Skeletal muscle tissue (tissue), 4 donors: ENCODE results near the gene SIK3. TPM values are rescaled to one million over a fixed set of nuclear protein-coding genes. Genes with fewer than 3 reads are reported as not detected.
"Not testable (repeated sequence)": the region's sequence is repeated elsewhere in the genome, so short reads cannot be mapped to it uniquely, and the experiment has no call there.

Experiments used
- H3K27ac ChIP-seq: one replicate; pipeline ENCODE4 v1.7.0; 2013; ENCODE audit warnings: mild to moderate bottlenecking, low read depth, low read length, inconsistent platforms
- H3K27me3 ChIP-seq, 3 donors: one replicate each; pipeline ENCODE4 v1.7.0; 2013; ENCODE audit warnings: low read length in 3 of 3; ENCODE audit not compliant: control insufficient read depth in 3 of 3, insufficient read depth in 3 of 3
- H3K36me3 ChIP-seq, 3 donors: one replicate each; pipeline ENCODE4 v1.7.0; 2013; ENCODE audit warnings: low read length in 3 of 3; ENCODE audit not compliant: control insufficient read depth in 3 of 3, insufficient read depth in 3 of 3
- H3K4me1 ChIP-seq, 3 donors: one replicate each; pipeline ENCODE4 v1.7.0; 2013; ENCODE audit warnings: low read length in 3 of 3, mild to moderate bottlenecking in 3 of 3; ENCODE audit not compliant: control insufficient read depth in 3 of 3, insufficient read depth in 3 of 3
- H3K4me3 ChIP-seq, 3 donors: one replicate each; pipeline ENCODE4 v1.7.0; 2013; ENCODE audit warnings: low read length in 3 of 3
- H3K9ac ChIP-seq, 3 donors: one replicate each; pipeline ENCODE4 v1.7.0; 2013; ENCODE audit warnings: low read length in 3 of 3, mild to moderate bottlenecking in 3 of 3, moderate library complexity in 2 of 3, low read depth in 1 of 3
- H3K9me3 ChIP-seq, 3 donors: one replicate each; pipeline ENCODE4 v1.7.0; 2013; ENCODE audit warnings: low read length in 3 of 3; ENCODE audit not compliant: control insufficient read depth in 3 of 3
- total RNA-seq: library from RNA; depleted of rRNA; stranded (reverse); fragments of >200 nt; gene quantifications from one replicate; pipeline ENCODE4 v1.2.3, GENCODE V29; 2014
- donor health status: Osteomylitis.

Gene SIK3
- total RNA-seq, 1 donor from 2014 or later: 21.4 TPM

DNA sequence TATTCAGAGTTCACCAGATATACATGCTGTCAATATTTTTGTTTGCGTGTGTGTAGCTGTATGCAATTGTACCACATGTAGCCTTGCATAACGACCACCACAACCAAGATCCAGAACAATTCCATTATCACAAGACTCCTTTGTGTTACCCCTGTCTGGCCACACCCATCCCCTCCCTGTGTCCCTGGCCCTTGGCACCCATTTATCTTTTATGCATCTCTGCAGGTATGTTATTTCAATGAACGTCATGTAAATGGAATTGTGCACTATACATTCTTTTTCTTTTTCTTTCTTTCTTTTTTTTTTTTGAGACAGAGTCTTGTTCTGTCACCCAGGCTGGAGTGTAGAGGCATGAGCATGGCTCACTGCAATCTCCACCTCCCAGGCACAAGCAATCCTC is 36.2 kb upstream of the SIK3 start:
- Histone ChIP-seq H3K27me3 (no peaks in the 10 kb centered on the region), H3K36me3 (no peaks in the 10 kb centered on the region), H3K4me1 (no peaks in the 10 kb centered on the region), H3K27ac (no peak overlapping the region), H3K9me3 (no peaks in the 10 kb centered on the region), H3K4me3 (no peak overlapping the region), H3K9ac (no peak overlapping the region)

DNA sequence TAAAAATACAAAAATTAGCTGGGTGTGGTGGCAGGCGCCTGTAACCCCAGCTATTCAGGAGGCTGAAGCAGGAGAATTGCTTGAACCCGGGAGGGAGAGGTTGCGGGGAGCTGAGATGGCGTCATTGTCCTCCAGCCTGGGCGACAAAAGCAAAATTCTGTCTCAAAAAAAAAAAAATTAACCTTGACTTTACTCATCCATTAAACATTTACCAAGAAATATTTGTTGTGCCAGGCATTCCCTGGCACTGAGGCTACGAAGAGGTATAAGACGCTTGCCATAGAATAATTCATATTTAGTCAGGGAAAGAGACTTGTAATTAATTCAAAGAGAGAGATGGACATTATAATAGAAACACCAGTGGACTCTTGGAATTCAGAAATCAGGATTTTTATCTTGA is 32.7 kb upstream of the SIK3 start:
- Histone ChIP-seq H3K9me3 (no peaks in the 10 kb centered on the region), H3K4me1 (no peaks in the 10 kb centered on the region), H3K27ac (no peak overlapping the region), H3K4me3 (no peak overlapping the region), H3K36me3 (no peaks in the 10 kb centered on the region), H3K9ac (no peak overlapping the region), H3K27me3 (peaks cover 0 to 3% (median 0%) of the 10 kb centered on the region in 3 donors)

DNA sequence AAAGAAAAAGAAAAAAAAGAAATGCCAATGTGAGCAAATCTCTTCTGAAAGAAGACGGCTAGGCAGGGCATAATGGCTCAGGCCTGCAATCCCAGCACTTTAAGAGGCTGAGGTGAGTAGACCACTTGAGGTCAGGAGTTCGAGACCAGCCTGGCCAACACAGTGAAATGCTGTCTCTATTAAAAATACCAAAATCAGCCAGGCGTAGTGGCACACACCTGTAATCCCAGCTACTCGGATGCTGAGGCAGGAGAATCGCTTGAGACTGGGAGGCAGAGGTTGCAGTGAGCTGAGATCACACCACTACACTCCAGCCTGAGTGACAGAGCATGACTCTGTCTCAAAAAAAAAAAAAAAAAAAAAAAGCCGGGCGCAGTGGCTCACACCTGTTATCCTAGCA is 32.2 kb upstream of the SIK3 start:
- not testable (repeated sequence) for H3K36me3 ChIP-seq, H3K9ac ChIP-seq, H3K27me3 ChIP-seq, H3K9me3 ChIP-seq, H3K4me3 ChIP-seq, H3K4me1 ChIP-seq, H3K27ac ChIP-seq

DNA sequence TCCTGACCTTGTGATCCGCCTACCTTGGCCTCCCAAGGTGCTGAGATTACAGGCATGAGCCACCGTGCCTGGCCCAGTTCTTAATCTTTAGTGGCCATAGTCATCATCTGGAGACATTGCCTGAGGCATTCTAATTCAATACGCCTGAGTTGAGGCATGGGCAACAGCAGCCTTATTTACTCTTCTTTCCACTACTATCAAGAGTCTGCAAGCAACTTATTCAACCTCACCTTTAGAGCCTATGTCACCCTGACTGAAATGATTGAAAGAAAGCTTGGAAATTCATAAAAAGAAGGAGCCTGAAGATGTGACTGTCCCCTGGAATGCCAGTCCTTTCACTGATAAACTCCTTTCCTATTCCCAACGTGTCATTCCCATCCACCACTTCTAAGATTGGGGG is 30.1 kb upstream of the SIK3 start:
- H3K27me3 ChIP-seq: peaks cover 0 to 3% (median 0%) of the 10 kb centered on the region in 3 donors
- no peaks in the 10 kb centered on the region for H3K9me3 ChIP-seq
- H3K27ac ChIP-seq: no peak overlapping the region
- H3K4me1 ChIP-seq: no peaks in the 10 kb centered on the region
- H3K36me3 ChIP-seq: no peaks in the 10 kb centered on the region
- no peak overlapping the region for H3K9ac ChIP-seq
- no peak overlapping the region for H3K4me3 ChIP-seq

GRCh38 chr11:117127171-117127901 is 29.1 kb upstream of the SIK3 start:
- Histone ChIP-seq H3K9me3 (no peaks in the 10 kb centered on the region), H3K4me3 (no peak overlapping the region), H3K36me3 (no peaks in the 10 kb centered on the region), H3K9ac (no peak overlapping the region), H3K27ac (no peak overlapping the region), H3K27me3 (peaks cover 0 to 3% (median 0%) of the 10 kb centered on the region in 3 donors), H3K4me1 (no peaks in the 10 kb centered on the region)

DNA sequence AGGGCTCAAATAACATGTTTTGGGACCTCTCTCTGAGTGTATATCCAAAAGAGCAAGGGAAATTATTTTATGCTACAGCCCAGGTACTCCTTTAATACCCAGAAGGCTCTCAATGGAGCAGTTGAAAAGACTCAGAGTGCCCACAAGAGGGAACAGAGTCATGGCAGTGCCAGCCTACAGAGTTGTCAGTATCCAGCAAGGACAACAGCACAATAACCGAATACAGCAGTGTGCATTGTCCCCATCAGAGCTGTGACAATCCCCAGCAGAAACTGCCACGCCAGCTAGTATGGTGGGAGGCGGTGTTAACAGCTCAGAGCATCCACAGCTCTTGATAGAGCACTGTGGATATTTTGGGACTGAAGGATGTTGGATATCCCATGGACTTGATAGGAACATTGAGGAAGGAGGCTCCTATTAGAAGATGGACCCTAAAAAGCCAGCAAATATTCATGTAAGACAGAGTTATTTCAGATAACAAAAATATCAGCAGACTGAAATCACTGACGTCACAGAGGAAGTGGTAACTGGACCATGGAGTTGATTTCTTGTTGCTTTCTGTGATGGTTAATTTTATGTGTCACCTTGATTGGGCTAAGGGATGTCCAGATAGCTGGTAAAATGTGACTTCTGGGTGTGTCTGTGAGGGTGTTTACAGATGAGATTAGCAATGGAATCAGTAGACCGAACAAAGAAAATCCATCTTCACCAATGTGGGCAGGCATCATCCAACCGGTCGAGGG is 28.2 kb upstream of the SIK3 start:
- Histone ChIP-seq H3K27ac (no peak overlapping the region), H3K4me1 (no peaks in the 10 kb centered on the region), H3K36me3 (no peaks in the 10 kb centered on the region), H3K27me3 (peaks cover 0 to 3% (median 0%) of the 10 kb centered on the region in 3 donors), H3K9ac (no peak overlapping the region), H3K4me3 (no peak overlapping the region), H3K9me3 (no peaks in the 10 kb centered on the region)

DNA sequence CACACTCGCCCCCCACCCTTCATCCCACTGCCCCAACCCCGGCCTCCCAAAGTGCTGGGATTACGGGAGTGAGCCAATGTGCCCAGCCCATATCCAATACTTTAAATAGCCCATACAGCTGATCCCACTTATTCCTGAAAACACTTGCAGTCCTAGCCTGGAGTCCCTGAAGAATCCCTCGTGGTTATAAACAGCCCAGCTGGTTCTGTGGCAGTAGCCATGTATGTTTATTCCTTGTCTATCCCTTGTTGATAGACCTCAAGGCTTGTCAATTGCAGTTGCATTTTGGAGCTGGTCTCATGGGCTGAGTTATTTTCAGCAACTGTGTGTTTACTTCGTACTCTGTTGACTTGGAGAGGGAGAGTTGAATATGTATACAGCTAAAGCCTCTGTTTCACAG is 24.3 kb upstream of the SIK3 start:
- H3K9me3 ChIP-seq: no peaks in the 10 kb centered on the region
- H3K36me3 ChIP-seq: no peaks in the 10 kb centered on the region
- no peak overlapping the region for H3K9ac ChIP-seq
- no peak overlapping the region for H3K4me3 ChIP-seq
- H3K27ac ChIP-seq: no peak overlapping the region
- no peaks in the 10 kb centered on the region for H3K27me3 ChIP-seq
- H3K4me1 ChIP-seq: no peaks in the 10 kb centered on the region

GRCh38 chr11:117121176-117121575 is 22.9 kb upstream of the SIK3 start:
- no peak overlapping the region for H3K27ac ChIP-seq
- no peak overlapping the region for H3K4me3 ChIP-seq
- no peaks in the 10 kb centered on the region for H3K36me3 ChIP-seq
- H3K4me1 ChIP-seq: no peaks in the 10 kb centered on the region
- no peak overlapping the region for H3K9ac ChIP-seq
- no peaks in the 10 kb centered on the region for H3K27me3 ChIP-seq
- H3K9me3 ChIP-seq: no peaks in the 10 kb centered on the region

- Histone ChIP-seq H3K4me1 (no peaks in the 10 kb centered on the region), H3K9ac (no peak overlapping the region), H3K27me3 (no peaks in the 10 kb centered on the region), H3K36me3 (no peaks in the 10 kb centered on the region), H3K4me3 (no peak overlapping the region), H3K27ac (no peak overlapping the region), H3K9me3 (no peaks in the 10 kb centered on the region)
These were observed 19.5 kb upstream of the SIK3 start for GRCh38 chr11:117117681-117118080.

- not testable (repeated sequence) for H3K9ac ChIP-seq, H3K4me3 ChIP-seq, H3K9me3 ChIP-seq, H3K36me3 ChIP-seq, H3K4me1 ChIP-seq, H3K27me3 ChIP-seq, H3K27ac ChIP-seq
These were observed 14.7 kb upstream of the SIK3 start for GRCh38 chr11:117112939-117113338.
